HG03565 (cell line): Measurements from ENCODE around the gene GRAMD1C.
"Not testable (repeated sequence)": the region's sequence is repeated elsewhere in the genome, so short reads cannot be mapped to it uniquely, and the experiment has no call there.

ENCODE experiments used
- ATAC-seq: cut with Tn5 transposase; IDR thresholded peaks from one replicate; pipeline ENCODE4 v1.9.1; 2021; ENCODE audit warnings: mild to moderate bottlenecking, moderate library complexity; ENCODE audit not compliant: unreplicated experiment

The GRAMD1C gene

GRCh38 chr3:113838631-113839209 is at the start of gene GRAMD1C:
Gene GRAMD1C (plus strand): TSS chr3:113838788. CDS start chr3:113838910, 122 bp downstream.
- ATAC-seq: peak; percentile 90

- no peak for ATAC-seq
Measured at GRCh38 chr3:113791381-113791780, 47.2 kb upstream of the GRAMD1C start.

- ATAC-seq: no peak
Measured at GRCh38 chr3:113794526-113794925, 44.1 kb upstream of the GRAMD1C start.

- no peak for ATAC-seq
Measured at GRCh38 chr3:113795693-113796092, 42.9 kb upstream of the GRAMD1C start.

GRCh38 chr3:113802795-113803455 is 35.7 kb upstream of the GRAMD1C start:
- ATAC-seq: peak; percentile 49

GRCh38 chr3:113804661-113805060 is 33.9 kb upstream of the GRAMD1C start:
- ATAC-seq: no peak

GRCh38 chr3:113805249-113805648 is 33.3 kb upstream of the GRAMD1C start:
- ATAC-seq: no peak

- ATAC-seq: no peak
Measured at GRCh38 chr3:113812854-113813253, 25.7 kb upstream of the GRAMD1C start.

- ATAC-seq: no peak
Measured at GRCh38 chr3:113819866-113820265, 18.7 kb upstream of the GRAMD1C start.

- ATAC-seq: peak; percentile 75
Measured at GRCh38 chr3:113825090-113825489, 13.5 kb upstream of the GRAMD1C start.

GRCh38 chr3:113828600-113828999 is 10.0 kb upstream of the GRAMD1C start:
- no peak for ATAC-seq

GRCh38 chr3:113829576-113830354 is 8.8 kb upstream of the GRAMD1C start:
- ATAC-seq: no peak

GRCh38 chr3:113831103-113831355 is 7.6 kb upstream of the GRAMD1C start:
- no peak for ATAC-seq

GRCh38 chr3:113832477-113833164 is 6.0 kb upstream of the GRAMD1C start:
- ATAC-seq: peak; percentile 30

- no peak for ATAC-seq
Measured at GRCh38 chr3:113834983-113835382, 3.6 kb upstream of the GRAMD1C start.

GRCh38 chr3:113839551-113839950 is 963 bp downstream of the GRAMD1C start:
- no peak for ATAC-seq

- ATAC-seq: no peak
Measured at GRCh38 chr3:113844622-113845222, 6.1 kb downstream of the GRAMD1C start.

GRCh38 chr3:113847247-113847646 is 8.7 kb downstream of the GRAMD1C start:
- ATAC-seq: no peak

- no peak for ATAC-seq
Measured at GRCh38 chr3:113847664-113848461, 9.3 kb downstream of the GRAMD1C start.

- not testable (repeated sequence) for ATAC-seq
Measured at GRCh38 chr3:113849071-113849470, 10.5 kb downstream of the GRAMD1C start.
